ENCODE measurements around the gene LY86. TPM values are rescaled to one million over a fixed set of nuclear protein-coding genes. Genes with fewer than 3 reads are reported as not detected.
A peak's percentile ranks its signal among the peaks of the same experiment; 100 is the strongest.

Gene LY86
- total RNA-seq, 3 donors from 2014 or later (not counting 1 experiment from before 2014, with no cell fraction given): 2.0 to 5.1 (median 2.2) TPM

- H3K27me3 ChIP-seq (ENCODE audit: control insufficient read depth, insufficient read depth, low read length): no peaks in the 10 kb centered on the region
- DNase-seq: no peak
- TF ChIP-seq CTCF (IDR thresholded peaks at IDR 0.05): no peak
- no peaks in the 10 kb centered on the region for H3K9me3 ChIP-seq (ENCODE audit: control insufficient read depth, insufficient read depth, low read length)
- H3K27me3 Mint-ChIP-seq (ENCODE audit: low read depth in 2 of 2): peaks cover 0 to 3% of the 10 kb centered on the region in 2 donors
- no peak overlapping the region for H3K4me3 Mint-ChIP-seq
- no peaks in the 10 kb centered on the region for H3K36me3 Mint-ChIP-seq
- 60% methylated on average over 5 of the region's 5 CpGs for WGBS (ENCODE audit: insufficient coverage)
- H3K36me3 ChIP-seq (ENCODE audit: control insufficient read depth, insufficient read depth, low read length): no peaks in the 10 kb centered on the region
- H3K4me1 Mint-ChIP-seq: peaks cover 28 to 42% of the 10 kb centered on the region in 2 donors
- H3K27ac ChIP-seq (ENCODE audit: low read length): no peak overlapping the region
- H3K4me1 ChIP-seq (ENCODE audit: control insufficient read depth, insufficient read depth, low read length): peaks cover 38% of the 10 kb centered on the region
- H3K27ac Mint-ChIP-seq: peak overlapping the region; percentile 71 to 81
- ATAC-seq: no peak
- intact Hi-C loops (cut with micrococcal nuclease): no loop called here
- H3K9me3 Mint-ChIP-seq: no peaks in the 10 kb centered on the region
- H3K4me3 ChIP-seq (ENCODE audit: low read length): no peak overlapping the region
Measured at GRCh38 chr6:6593867-6594468, 5.4 kb downstream of the LY86 start.

GRCh38 chr6:6595025-6595424, 6.5 kb downstream of the LY86 start:
- Mint-ChIP-seq H3K27me3 (ENCODE audit: low read depth in 2 of 2) (peaks cover 0 to 3% of the 10 kb centered on the region in 2 donors), H3K4me3 (no peak overlapping the region), H3K27ac (no peak overlapping the region), H3K36me3 (no peaks in the 10 kb centered on the region), H3K4me1 (peaks cover 24 to 39% of the 10 kb centered on the region in 2 donors), H3K9me3 (no peaks in the 10 kb centered on the region)
- no peaks in the 10 kb centered on the region for H3K27me3 ChIP-seq (ENCODE audit: control insufficient read depth, insufficient read depth, low read length)
- H3K36me3 ChIP-seq (ENCODE audit: control insufficient read depth, insufficient read depth, low read length): no peaks in the 10 kb centered on the region
- no peaks in the 10 kb centered on the region for H3K9me3 ChIP-seq (ENCODE audit: control insufficient read depth, insufficient read depth, low read length)
- ATAC-seq (no peak), DNase-seq (no peak)
- H3K4me1 ChIP-seq (ENCODE audit: control insufficient read depth, insufficient read depth, low read length): peaks cover 36% of the 10 kb centered on the region
- no peak for TF ChIP-seq CTCF (IDR thresholded peaks at IDR 0.05)
- intact Hi-C loops (cut with micrococcal nuclease): no loop called here
- no peak overlapping the region for H3K27ac ChIP-seq (ENCODE audit: low read length)
- 96% methylated on average over 3 of the region's 3 CpGs for WGBS (ENCODE audit: insufficient coverage)
- H3K4me3 ChIP-seq (ENCODE audit: low read length): no peak overlapping the region

GRCh38 chr6:6595952-6596351, 7.4 kb downstream of the LY86 start:
- Histone ChIP-seq H3K4me1 (ENCODE audit: control insufficient read depth, insufficient read depth, low read length) (peaks cover 32% of the 10 kb centered on the region), H3K27ac (ENCODE audit: low read length) (no peak overlapping the region), H3K27me3 (ENCODE audit: control insufficient read depth, insufficient read depth, low read length) (no peaks in the 10 kb centered on the region), H3K4me3 (ENCODE audit: low read length) (no peak overlapping the region), H3K9me3 (ENCODE audit: control insufficient read depth, insufficient read depth, low read length) (no peaks in the 10 kb centered on the region), H3K36me3 (ENCODE audit: control insufficient read depth, insufficient read depth, low read length) (no peaks in the 10 kb centered on the region)
- TF ChIP-seq CTCF (IDR thresholded peaks at IDR 0.05): no peak
- Mint-ChIP-seq H3K27me3 (ENCODE audit: low read depth in 2 of 2) (peaks cover 0 to 3% of the 10 kb centered on the region in 2 donors), H3K36me3 (no peaks in the 10 kb centered on the region), H3K4me1 (peaks cover 24 to 31% of the 10 kb centered on the region in 2 donors), H3K9me3 (no peaks in the 10 kb centered on the region), H3K27ac (no peak overlapping the region), H3K4me3 (no peak overlapping the region)
- DNase-seq (no peak), ATAC-seq (no peak)
- intact Hi-C loops (cut with micrococcal nuclease): no loop called here
- 93% methylated on average over 3 of the region's 3 CpGs for WGBS (ENCODE audit: insufficient coverage)

Data from natural killer cell (primary cell).